Ishikawa (cell line): ENCODE results near the gene DIP2C.

Source experiments
- CEBPB ChIP-seq: IDR thresholded peaks from 2 replicates; pipeline ENCODE4 v1.6.1; 2012
- CREB1 ChIP-seq: IDR thresholded peaks from 2 replicates; pipeline ENCODE4 v1.6.1; 2012; ENCODE audit warnings: low read depth
- EGR1 ChIP-seq: IDR thresholded peaks from 2 replicates; pipeline ENCODE4 v1.6.1; 2012
- EP300 ChIP-seq: IDR thresholded peaks from 2 replicates; pipeline ENCODE4 v1.6.1; 2012; ENCODE audit warnings: borderline replicate concordance
- FOXM1 ChIP-seq: IDR thresholded peaks from 2 replicates; pipeline ENCODE4 v1.6.1; 2012; ENCODE audit warnings: low read depth, borderline replicate concordance
- MAX ChIP-seq: IDR thresholded peaks from 2 replicates; pipeline ENCODE4 v1.6.1; 2012
- NFIC ChIP-seq: IDR thresholded peaks from 2 replicates; pipeline ENCODE4 v1.6.1; 2012
- RAD21 ChIP-seq: IDR thresholded peaks from 2 replicates; pipeline ENCODE4 v1.6.1; 2012; ENCODE audit warnings: low read depth
- REST ChIP-seq: IDR thresholded peaks from 2 replicates; pipeline ENCODE4 v1.6.1; 2012; ENCODE audit warnings: low read depth, mild to moderate bottlenecking
- TAF1 ChIP-seq: IDR thresholded peaks from 2 replicates; pipeline ENCODE4 v1.6.1; 2012; ENCODE audit warnings: low read depth, mild to moderate bottlenecking
- TCF12 ChIP-seq: IDR thresholded peaks from 2 replicates; pipeline ENCODE4 v1.6.1; 2012; ENCODE audit warnings: low read depth
- TEAD4 ChIP-seq: IDR thresholded peaks from 2 replicates; pipeline ENCODE4 v1.6.1; 2012
- USF1 ChIP-seq: IDR thresholded peaks from 2 replicates; pipeline ENCODE4 v1.6.1; 2012
- YY1 ChIP-seq: IDR thresholded peaks from 2 replicates; pipeline ENCODE4 v1.6.1; 2012; ENCODE audit warnings: low read depth
- ZBTB7A ChIP-seq: IDR thresholded peaks from 2 replicates; pipeline ENCODE4 v1.6.1; 2012; ENCODE audit warnings: low read depth

Gene DIP2C

GRCh38 chr10:551373-552252, 137.9 kb downstream of the DIP2C start:
- no peak for TF ChIP-seq USF1
- TF ChIP-seq CEBPB, result no peak
- TF ChIP-seq FOXM1, result no peak
- TF ChIP-seq TAF1, result no peak
- TF ChIP-seq TEAD4, result no peak
- no peak for TF ChIP-seq RAD21
- no peak for TF ChIP-seq EP300

- no peak for TF ChIP-seq RAD21
- TF ChIP-seq TAF1, result no peak
- no peak for TF ChIP-seq EP300
- TF ChIP-seq FOXM1, result no peak
- no peak for TF ChIP-seq YY1
- no peak for TF ChIP-seq CREB1
- TF ChIP-seq REST, result no peak
- no peak for TF ChIP-seq CEBPB
- no peak for TF ChIP-seq EGR1
- no peak for TF ChIP-seq ZBTB7A
- no peak for TF ChIP-seq TEAD4
- TF ChIP-seq TCF12, result no peak
- TF ChIP-seq MAX, result no peak
- TF ChIP-seq USF1, result no peak
- TF ChIP-seq NFIC, result no peak
These were observed 138.6 kb downstream of the DIP2C start for GRCh38 chr10:550665-551372.

- TF ChIP-seq REST (no peak), RAD21 (no peak), CREB1 (no peak), EGR1 (no peak), NFIC (no peak), ZBTB7A (no peak), CEBPB (no peak), TAF1 (no peak), USF1 (no peak)
These were observed 140.1 kb downstream of the DIP2C start for GRCh38 chr10:549391-549790.

GRCh38 chr10:548238-548901, 141.1 kb downstream of the DIP2C start:
- TF ChIP-seq CEBPB, result no peak
- no peak for TF ChIP-seq TAF1
- no peak for TF ChIP-seq FOXM1
- no peak for TF ChIP-seq MAX

- TF ChIP-seq FOXM1 (no peak), TEAD4 (no peak), TCF12 (no peak), RAD21 (no peak), MAX (no peak), TAF1 (no peak), ZBTB7A (no peak), CREB1 (no peak), EP300 (no peak)
These were observed 141.8 kb downstream of the DIP2C start for GRCh38 chr10:547591-548081.
